GM18907 (cell line): ENCODE results near the gene ENAH.

ENCODE experiments used
- ATAC-seq: cut with Tn5 transposase; IDR thresholded peaks from one replicate; pipeline ENCODE4 v1.9.1; 2021; ENCODE audit warnings: mild to moderate bottlenecking, moderate library complexity; ENCODE audit not compliant: unreplicated experiment

ENAH gene

DNA sequence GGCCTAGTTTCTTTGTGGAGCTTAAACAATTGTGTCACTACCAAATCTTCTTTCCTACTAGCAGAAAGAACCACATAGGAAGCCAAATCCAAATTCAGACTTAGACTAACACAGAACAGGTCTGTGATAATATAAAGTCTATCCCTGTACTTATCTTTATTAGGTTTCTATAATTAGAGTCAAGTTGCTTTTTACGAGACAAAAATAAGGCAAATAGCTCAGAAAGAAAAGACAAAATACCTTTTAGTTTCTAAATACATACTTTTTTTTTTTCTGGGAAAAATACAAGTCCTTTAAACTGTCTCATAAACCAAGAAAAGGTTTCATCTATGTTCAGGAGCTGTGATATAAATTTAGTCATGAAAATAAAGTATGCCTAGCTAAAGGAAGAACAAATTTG lies 146.2 kb downstream of the ENAH start:
- ATAC-seq, result no peak

DNA sequence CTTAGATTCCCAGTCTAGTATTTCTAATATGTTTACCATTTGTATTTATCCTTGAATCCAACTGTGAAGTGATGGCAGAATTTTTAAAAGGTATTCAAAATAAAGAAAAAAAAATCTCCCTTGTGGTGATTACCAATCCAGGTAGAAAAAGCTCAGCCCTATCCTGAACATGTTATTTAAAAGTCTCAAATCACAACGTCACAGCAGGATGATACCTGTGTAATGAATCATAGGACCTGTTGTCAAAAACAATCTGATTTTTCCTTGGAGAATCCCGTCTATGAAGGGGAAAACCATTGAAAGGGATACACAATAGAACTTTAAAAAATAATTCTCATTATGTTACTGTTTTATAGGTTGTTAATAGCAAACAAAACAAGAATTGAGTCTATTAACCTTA lies 148.1 kb downstream of the ENAH start:
- no peak for ATAC-seq

DNA sequence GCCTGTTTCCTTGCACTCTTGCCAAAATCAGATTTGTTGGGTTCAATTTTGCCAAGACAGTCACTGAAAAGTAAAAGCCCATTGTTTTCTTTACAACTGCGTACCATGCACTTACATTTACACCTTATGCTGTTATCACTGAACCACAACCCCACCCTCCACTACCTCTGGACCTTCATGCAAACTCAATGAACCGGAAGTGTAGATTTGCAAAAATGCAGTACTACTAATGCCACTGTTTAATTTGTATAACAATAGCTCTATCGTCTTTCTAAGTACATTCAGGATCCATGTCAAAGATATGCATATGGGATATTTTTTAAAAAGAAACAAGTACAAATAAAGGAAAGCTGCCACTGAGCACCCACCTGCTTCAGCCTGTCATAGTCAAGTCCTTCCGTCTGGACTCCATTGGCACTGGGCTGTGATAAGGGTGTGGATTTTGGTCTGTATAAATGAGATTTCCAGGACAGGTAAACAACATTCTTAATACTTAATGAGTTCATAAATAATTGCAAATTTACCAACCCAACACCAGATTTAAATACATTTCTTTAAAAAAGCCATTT lies 152.2 kb downstream of the ENAH start:
- ATAC-seq, result no peak

DNA sequence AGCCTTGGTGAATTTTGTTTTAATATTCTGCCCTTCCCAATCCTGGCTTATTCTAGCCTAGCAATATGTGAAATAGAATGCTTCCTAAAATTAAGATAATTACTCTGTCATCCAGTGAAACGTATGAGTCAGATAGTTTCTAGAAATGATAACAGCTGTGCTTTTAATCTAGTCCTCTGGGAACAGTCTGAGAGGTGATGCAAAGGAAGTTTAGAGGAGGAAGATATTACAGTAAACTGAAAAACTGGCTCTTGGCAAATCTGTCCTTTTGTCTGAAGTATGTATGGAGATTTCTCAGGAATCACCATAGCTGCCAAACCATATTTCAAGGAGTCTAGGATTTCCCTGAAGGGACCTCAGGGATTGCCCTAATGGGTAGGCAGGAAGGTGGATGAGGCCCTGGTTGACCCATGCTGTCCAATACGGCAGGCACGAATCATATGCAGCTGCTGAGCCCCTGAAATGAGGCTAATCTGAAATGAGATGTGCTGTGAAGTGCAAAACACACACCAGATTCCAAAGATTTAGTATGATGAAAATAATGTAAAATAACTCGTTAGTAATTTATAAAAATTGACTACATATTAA lies 154.3 kb downstream of the ENAH start:
- no peak for ATAC-seq

DNA sequence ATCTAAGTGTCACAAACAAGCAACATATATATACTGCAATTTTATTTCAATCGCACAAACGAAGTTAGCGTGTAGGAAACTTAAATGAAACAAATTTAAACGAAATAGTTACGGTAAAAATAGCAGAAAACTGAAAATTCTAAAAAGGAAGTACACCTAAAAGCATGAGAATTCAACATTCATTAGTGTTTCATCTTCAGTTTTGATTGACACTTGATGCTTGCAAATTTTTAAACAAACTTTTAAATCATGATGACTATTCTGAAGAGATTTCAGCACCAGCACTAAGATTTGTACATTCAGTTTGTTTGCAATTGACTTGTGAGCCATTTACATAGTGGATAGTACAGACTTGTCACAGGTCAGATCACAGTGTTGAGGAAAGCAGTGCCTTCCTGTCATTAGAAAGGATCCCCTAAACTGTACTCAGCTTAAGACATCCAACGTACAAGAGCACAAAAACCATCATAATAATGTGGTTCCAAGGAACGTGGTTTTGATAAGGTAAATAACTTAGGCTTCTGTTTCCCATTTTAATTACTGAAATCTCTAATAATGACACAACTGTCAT lies 158.0 kb downstream of the ENAH start:
- ATAC-seq, result no peak

DNA sequence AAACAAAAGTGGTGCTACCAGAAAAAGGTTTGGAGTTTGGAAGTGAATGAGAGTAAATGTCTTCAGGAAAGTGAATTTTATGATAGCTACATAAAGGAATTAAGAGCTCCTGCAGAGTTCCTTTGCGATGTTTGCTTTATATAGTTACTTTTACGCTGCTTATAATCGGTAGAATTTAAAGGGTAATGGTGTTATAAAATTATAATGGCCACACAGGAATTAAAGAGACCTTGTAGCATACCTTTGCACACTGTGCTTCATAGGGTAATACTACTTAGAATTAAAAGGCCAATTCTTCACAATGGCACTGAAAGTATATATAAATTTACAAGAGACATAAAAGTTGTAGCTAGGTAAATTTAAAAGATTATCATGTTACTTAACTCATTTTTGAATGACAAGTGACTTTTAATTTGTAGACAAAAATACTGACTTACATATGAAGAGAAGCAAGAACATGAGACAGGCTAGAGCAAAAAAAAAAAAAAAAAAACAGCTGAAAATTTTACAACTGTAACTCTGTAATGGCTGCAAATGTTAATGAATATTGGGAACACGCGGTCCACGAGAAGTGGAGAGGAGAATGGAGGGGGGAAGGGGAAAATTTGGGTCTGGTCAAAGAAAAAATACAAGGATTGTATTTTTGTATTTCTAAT lies 159.2 kb downstream of the ENAH start:
- ATAC-seq, result no peak

DNA sequence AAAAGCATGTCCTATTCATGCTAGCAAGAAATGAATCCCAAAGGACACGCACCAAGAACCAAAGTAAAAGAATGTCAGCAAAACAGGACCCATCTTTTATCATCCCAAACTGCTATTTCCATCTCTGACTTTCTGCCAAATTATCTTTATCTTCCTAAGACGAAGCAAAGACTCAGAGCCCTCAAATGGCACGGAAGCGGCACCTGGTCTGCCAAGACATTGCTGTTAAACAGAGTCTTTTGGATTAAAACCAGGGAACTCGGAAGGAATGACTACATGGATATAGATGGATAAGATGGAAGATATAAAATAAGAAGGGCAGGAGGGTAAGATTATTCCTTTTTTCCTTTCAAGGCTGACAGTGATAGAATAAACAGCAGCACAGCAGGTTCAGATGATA lies 164.2 kb downstream of the ENAH start:
- ATAC-seq, result no peak

DNA sequence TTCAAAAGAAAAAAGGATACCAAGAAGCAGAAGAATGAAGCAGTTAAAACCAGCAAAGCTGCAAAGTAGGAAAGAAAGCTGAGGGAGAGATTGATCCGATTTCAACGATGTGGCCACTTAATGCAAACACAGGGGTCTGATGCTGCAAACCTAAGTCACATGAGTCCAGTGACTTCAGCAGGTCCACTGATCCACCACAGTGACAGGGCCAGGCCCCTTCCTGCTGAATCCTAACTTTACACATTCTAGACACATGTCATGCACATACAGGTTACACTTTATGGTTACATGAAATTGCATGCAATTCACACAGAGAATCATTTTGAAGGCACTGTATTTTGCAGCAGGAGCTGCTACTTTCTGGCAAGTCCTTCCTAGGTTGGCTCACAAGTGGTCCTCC lies 166.1 kb downstream of the ENAH start:
- ATAC-seq, result no peak

DNA sequence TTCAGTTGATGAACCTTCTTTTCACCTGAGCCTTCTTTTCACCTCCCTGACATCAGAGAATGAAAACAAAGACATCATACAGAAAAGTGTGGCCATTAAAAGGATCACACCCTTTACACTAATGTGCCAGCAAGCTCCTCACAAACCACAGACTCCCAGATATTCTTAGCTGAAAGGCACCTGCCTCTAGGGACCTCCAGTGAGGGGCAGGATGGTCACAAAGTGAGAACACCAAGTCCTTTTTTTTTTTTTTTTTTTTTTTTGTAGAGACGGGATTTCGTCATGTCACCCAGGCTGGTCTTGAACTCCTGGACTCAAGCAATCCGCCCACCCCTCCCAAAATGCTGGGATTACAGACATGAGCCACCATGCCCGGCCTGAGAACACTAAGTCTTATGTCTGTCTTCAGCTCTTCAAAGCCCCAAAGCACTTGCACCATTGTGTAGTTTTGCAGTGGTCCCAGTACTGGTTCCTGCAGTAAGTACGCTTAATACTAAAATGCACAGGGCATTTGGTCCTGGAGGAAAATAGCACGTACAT lies 166.9 kb downstream of the ENAH start:
- ATAC-seq, result no peak

DNA sequence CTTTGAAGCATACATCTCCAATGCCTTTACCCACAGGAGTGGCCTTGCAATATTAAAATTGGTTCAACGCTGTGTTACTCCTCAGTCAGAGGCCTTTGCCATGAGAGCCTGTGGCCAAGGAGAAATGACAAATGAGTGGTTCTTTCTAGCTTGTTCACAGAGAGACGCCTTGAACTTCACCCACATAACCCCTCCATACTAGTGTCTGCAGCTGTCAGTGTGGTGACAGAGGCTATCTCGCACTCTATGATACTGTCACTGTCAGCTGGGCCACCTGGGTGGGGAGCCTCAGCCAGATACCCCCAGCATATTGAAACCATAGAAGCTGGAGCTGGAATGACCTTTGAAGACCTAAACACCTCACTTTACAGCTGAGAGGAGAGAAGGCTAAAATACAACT lies 167.7 kb downstream of the ENAH start:
- ATAC-seq, result no peak

DNA sequence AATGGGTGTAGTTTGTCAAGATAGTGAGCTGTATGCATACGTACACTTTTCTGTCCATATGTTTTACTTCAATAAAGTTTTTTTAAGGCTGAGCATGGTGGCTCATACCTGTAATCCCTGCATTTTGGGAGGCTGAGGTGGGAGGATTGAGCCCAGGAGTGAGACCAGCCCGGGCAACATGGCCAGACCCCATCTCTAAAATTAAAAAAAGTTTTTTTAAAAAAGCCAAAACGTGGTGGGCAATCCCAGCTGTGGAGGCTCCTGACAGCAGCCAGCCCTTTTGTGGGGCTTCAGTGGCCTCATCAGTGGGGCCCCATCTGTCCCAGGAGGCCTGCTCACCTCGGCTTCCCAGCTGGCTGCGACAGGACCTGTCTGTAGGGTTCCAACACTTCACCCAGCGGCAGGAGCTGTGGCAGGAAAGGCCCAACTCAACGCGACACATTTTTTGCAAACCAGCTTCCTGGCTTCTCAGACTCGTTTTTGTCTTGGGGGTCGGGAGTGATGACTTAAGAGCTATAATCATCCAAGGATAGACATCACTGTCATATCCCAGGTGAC lies 168.2 kb downstream of the ENAH start:
- no peak for ATAC-seq

DNA sequence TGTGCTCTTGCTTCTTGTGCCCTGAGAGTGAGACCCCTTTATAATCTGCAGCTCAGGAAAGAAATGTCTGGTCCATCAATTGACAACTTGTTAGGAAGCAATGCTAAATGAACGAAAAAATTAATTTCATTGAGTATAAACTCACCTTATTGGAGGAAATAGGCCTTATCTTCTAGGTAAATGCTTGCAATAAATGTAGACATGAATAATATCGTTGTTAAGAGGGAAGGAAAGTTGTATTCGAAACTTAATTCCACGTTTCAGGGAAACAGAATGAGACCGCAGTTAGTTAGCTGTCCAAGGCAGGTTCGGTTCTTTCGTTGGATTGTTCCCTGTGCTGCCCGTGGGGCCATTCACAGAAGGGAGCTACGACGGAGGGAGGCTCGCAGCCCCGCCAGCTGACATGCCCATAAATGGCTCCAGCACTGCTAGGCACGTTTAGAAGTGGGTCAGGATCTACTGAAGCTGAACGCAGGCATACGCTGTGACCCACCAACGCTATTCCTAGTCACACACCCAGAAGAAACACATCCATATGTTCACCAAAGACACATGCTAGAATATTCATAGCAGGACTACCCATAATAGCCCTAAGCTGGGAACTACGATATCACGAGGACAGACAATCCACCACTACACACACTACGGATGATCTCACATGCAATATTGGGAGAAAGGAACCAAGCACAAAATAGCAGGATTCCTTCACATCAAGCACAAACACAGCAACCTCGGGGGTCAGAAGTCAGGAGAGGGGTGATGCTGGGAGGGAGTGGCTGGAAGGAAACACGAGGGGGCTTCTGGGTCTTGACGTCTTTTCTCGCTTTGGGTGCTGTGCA lies 168.9 kb downstream of the ENAH start:
- no peak for ATAC-seq

DNA sequence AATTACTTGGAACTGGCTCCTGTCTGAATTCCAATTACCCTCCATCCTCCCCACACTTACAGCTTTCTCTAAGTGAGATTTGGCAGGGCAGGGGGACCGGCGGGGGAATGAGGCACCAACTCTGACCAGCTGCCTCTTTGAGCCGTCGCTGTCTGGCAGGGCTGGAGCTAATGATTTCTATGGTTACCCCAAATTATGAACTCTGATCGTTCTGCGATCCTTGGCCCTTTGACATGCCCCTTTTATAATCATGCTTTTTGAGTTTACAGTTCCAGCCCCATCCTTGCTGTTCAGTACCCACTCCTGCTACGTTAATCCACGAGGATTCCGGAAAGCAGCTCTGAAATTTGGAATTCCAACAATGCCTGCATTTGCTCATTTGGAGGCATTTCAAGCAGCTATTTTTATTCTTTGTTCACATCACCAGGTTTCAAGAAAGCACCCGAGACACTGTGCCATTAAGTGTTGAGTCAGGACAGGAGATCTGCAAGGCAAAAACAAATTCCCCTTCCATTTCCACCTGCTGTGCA lies 170.4 kb downstream of the ENAH start:
- no peak for ATAC-seq

DNA sequence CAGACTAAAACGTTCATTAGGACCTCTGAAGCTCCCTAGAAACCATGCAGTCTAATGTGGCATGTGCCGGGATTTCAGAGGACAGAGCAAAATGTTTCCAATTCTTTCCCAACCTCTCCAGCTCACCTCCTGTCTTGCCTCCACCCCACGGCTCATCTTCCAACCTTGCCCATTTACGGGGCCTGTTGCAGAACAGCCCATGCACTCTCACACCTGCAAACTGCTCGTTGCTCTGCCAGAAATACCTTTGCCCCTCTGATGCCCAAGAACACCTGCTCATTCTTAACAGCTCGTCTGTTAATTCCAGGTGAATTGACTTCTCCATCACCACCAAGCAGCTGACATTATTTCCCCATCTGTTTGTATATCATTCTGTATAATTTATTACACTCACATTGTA lies 171.2 kb downstream of the ENAH start:
- ATAC-seq, result no peak

DNA sequence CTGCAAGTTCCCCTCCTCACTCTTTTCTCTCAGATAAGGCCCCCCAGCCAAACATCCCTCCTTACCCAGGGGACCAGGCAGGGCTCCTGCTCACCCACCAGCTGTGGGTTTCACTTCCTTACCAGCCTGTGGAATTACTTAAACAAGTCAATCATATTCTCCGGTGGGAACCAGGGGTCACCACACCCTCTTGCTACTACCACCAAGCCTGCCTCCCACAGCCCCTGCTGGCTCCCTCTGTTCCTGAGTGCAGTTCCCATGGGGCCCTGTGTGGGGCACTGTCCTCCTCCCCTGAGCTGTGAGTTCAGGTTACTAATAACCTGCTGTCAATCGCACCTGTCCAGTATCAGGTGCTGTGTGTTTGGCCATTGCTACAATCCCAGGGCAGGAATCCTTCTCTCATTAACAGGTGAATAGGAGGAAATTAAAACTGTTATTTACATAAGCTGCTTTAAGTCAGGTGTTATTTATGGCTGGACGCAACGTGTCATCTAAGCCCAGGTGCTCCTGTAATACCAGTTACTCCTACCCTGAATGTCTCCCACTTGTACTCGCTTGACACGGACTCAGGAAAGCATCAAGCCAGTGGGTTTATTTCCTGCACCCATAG lies 172.0 kb downstream of the ENAH start:
- peak; percentile 82 for ATAC-seq

DNA sequence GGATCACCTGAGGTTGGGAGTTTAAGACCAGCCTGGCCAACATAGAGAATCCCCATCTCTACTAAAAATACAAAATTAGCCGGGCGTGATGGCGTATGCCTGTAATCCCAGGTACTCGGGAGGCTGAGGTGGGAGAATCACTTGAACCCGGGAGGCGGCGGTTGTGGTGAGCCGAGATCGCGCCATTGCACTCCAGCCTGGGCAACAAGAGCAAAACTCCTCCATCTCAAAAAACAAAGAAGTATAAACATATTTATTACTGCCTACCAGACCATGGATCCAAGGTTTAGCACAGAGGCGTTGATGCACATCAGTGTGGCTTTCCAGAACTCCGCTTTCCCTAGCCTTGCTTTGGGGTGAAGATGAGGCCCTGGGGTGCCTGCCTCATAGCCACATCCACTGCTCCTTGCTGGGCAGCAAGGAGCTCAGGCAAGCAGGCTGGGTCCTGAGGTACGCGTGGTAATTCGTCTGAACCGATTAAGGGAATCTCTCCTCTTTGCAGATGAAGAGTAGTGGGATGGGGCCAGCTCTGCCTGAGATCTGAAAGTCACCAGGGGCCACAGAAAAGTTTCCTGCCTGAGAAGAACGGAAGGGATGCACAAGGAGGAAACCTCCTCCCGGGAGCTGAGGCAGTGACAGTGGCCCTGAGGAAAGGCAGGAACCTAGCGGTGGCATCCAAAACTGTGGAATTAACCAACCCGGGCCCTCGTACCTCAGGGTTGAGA lies 172.8 kb downstream of the ENAH start:
- peak; percentile 3 for ATAC-seq

DNA sequence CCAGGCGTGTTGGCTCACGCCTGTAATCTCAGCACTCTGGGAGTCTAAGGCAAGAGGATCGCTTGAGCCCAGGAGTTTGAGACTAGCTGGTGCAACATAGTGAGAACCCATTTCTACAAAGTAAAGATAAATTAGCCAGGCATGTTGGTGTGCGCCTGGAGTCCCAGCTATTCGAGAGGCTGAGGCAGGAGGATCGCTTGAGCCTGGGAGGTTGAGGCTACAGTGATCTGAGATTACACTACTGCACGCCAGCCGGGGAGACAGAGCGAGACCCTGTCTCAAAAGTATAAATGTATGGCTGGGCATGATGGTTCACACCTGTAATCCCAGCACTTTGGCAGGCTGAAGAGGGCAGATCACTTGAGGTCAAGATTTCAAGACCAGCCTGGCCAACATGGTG lies 173.6 kb downstream of the ENAH start:
- ATAC-seq, result no peak

DNA sequence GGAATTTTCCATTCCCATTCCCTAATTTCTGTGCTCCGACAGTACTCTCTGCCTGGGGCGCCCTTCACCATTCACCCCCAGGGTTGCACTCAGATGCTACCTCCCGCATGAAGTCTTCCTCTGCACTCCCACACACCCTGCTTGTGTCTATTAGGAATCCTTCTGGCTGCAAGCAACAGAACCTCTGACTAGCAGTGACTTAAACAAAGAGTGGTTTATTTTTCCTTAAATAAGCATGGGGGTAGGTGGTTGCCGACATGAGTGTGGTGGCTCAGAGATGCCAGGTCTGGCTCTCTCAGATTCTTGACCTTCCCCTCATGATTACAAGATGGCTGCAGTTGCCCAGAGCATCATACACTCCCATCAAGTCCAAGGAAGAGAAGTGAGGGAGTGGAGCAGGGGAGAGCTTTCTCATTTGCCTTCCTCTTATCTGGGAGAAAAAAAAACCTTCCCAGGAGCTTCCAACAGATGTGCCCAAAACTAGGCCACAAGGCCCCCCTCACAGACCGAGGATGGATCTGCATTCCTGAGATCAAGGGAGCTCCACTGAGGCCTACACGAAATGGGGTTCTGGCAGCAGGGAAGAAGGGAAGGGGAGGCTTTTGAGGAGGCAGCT lies 175.5 kb downstream of the ENAH start:
- ATAC-seq, result no peak

DNA sequence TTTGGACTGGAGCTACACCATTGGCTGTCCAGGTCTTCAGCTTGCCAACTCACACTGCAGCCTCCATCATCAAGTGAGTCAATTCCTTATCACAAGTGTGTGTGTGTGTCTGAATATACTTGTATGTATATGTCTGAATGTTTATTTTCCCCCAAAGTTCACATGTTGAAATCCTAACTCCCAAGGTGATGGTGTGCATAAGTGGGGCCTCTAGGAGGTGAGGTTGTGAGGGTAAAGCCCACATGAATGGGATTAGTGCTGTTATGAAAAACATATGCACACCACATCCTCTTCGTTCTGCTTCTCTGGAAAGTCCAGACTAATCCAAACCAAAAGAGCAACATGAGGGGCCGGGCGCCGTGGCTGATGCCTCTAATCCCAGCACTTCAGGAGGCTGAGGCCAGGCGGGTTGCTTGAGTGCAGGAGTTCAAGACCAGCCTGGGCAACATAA lies 176.4 kb downstream of the ENAH start:
- ATAC-seq, result no peak
